WTC11 (cell line): Measurements from ENCODE around the gene CHL1. TPM values are rescaled to one million over a fixed set of nuclear protein-coding genes. Genes with fewer than 3 reads are reported as not detected.

Experiments
- ATAC-seq: fragments of 200-7000 bp; cut with Tn5 transposase; 2 replicates; pipeline ENCODE4 v1.10.0; 2021; ENCODE audit warnings: mild to moderate bottlenecking, moderate library complexity
- CTCF ChIA-PET: fragments of 300-600 bp; sonication (Branson Sonifier 250); formaldehyde crosslinking; loops from one replicate; lab custom pipeline; 2021; ENCODE audit warnings: antibody characterized with exemption; lab: Charles Lee
- POLR2A ChIA-PET: fragments of 350-600 bp; sonication (Branson Sonifier 250); formaldehyde crosslinking; loops from one replicate; lab custom pipeline; 2021; ENCODE audit warnings: antibody characterized with exemption; lab: Charles Lee
- DNase-seq: peaks from one replicate; pipeline ENCODE4 v3.0.0; 2021; ENCODE audit warnings: low spot score
- H3K27ac Mint-ChIP-seq: 2 replicates; pipeline ENCODE4 v1.8.0; 2021; ENCODE audit warnings: mixed read lengths
- H3K27me3 Mint-ChIP-seq: 2 replicates; pipeline ENCODE4 v1.8.0; 2021; ENCODE audit warnings: low read depth, mild to moderate bottlenecking, moderate library complexity, mixed read lengths
- H3K36me3 Mint-ChIP-seq: 2 replicates; pipeline ENCODE4 v1.8.0; 2021; ENCODE audit warnings: mixed read lengths
- H3K4me1 Mint-ChIP-seq: 2 replicates; pipeline ENCODE4 v1.8.0; 2022; ENCODE audit warnings: mixed read lengths
- H3K4me3 Mint-ChIP-seq: 2 replicates; pipeline ENCODE4 v1.8.0; 2021; ENCODE audit warnings: mild to moderate bottlenecking, moderate library complexity, mixed read lengths
- H3K9me3 Mint-ChIP-seq: 2 replicates; pipeline ENCODE4 v1.8.0; 2021; ENCODE audit warnings: mixed read lengths
- AR ChIP-seq: fragments of 250-450 bp; sonication (Bioruptor Pico); IDR thresholded peaks from 2 replicates; pipeline ENCODE4 v1.9.0; 2021; ENCODE audit warnings: mild to moderate bottlenecking
- ATF1 ChIP-seq: sonication (generic); formaldehyde crosslinking; IDR thresholded peaks from 2 replicates; pipeline ENCODE4 v1.8.1; 2023; ENCODE audit warnings: mild to moderate bottlenecking, moderate library complexity, missing genetic modification reagents
- ATF2 ChIP-seq: sonication (generic); formaldehyde crosslinking; IDR thresholded peaks from 2 replicates; pipeline ENCODE4 v1.8.1; 2022; ENCODE audit warnings: low read depth, missing genetic modification reagents, borderline replicate concordance
- ATF3 ChIP-seq: sonication (generic); formaldehyde crosslinking; conservative IDR thresholded peaks from 2 replicates; pipeline ENCODE4 v1.8.1; 2022; ENCODE audit warnings: mild to moderate bottlenecking, missing genetic modification reagents
- CREB1 ChIP-seq: sonication (generic); formaldehyde crosslinking; IDR thresholded peaks from 2 replicates; pipeline ENCODE4 v1.8.0; 2023; ENCODE audit warnings: mild to moderate bottlenecking, missing genetic modification reagents
- E2F5 ChIP-seq: sonication (generic); formaldehyde crosslinking; IDR thresholded peaks from 2 replicates; pipeline ENCODE4 v1.8.1; 2022; ENCODE audit warnings: mild to moderate bottlenecking, moderate library complexity, missing genetic modification reagents
- ELF4 ChIP-seq: sonication (generic); formaldehyde crosslinking; IDR thresholded peaks from 2 replicates; pipeline ENCODE4 v1.8.1; 2022; ENCODE audit warnings: low read depth, mild to moderate bottlenecking, moderate library complexity, missing genetic modification reagents
- EMX1 ChIP-seq: fragments of 250-450 bp; sonication (Bioruptor Pico); IDR thresholded peaks from 2 replicates; pipeline ENCODE4 v1.8.0; 2021; ENCODE audit warnings: mild to moderate bottlenecking
- ETV6 ChIP-seq: sonication (generic); formaldehyde crosslinking; IDR thresholded peaks from 2 replicates; pipeline ENCODE4 v1.8.1; 2022; ENCODE audit warnings: mild to moderate bottlenecking, missing genetic modification reagents
- FOXP1 ChIP-seq: sonication (generic); formaldehyde crosslinking; IDR thresholded peaks from 2 replicates; pipeline ENCODE4 v1.8.0; 2022; ENCODE audit warnings: missing genetic modification reagents, mild to moderate bottlenecking, moderate library complexity, borderline replicate concordance
- HMGXB4 ChIP-seq: sonication (generic); formaldehyde crosslinking; IDR thresholded peaks from 2 replicates; pipeline ENCODE4 v1.8.1; 2023; ENCODE audit warnings: mild to moderate bottlenecking, moderate library complexity, missing genetic modification reagents
- JUN ChIP-seq: sonication (generic); formaldehyde crosslinking; IDR thresholded peaks from 2 replicates; pipeline ENCODE4 v1.8.0; 2023; ENCODE audit warnings: mild to moderate bottlenecking, missing genetic modification reagents
- MXD4 ChIP-seq: fragments of 250-450 bp; sonication (Bioruptor Pico); IDR thresholded peaks from 2 replicates; pipeline ENCODE4 v1.8.0; 2021; ENCODE audit warnings: mild to moderate bottlenecking, moderate library complexity, borderline replicate concordance
- MYBL2 ChIP-seq: sonication (generic); formaldehyde crosslinking; IDR thresholded peaks from 2 replicates; pipeline ENCODE4 v1.8.1; 2023; ENCODE audit warnings: mild to moderate bottlenecking, moderate library complexity, missing genetic modification reagents
- NFE2L1 ChIP-seq: sonication (generic); formaldehyde crosslinking; IDR thresholded peaks from 2 replicates; pipeline ENCODE4 v1.8.1; 2023; ENCODE audit warnings: missing genetic modification reagents
- NFYB ChIP-seq: sonication (generic); formaldehyde crosslinking; conservative IDR thresholded peaks from 2 replicates; pipeline ENCODE4 v1.8.0; 2022; ENCODE audit warnings: low read depth, missing genetic modification reagents
- SP1 ChIP-seq: sonication (generic); formaldehyde crosslinking; conservative IDR thresholded peaks from 2 replicates; pipeline ENCODE4 v1.8.1; 2022; ENCODE audit warnings: missing genetic modification reagents
- TP53 ChIP-seq: sonication (generic); formaldehyde crosslinking; IDR thresholded peaks from 2 replicates; pipeline ENCODE4 v1.8.1; 2023; ENCODE audit warnings: mild to moderate bottlenecking, missing genetic modification reagents
- ZNF512 ChIP-seq: sonication (generic); formaldehyde crosslinking; IDR thresholded peaks from 2 replicates; pipeline ENCODE4 v1.8.1; 2022; ENCODE audit warnings: missing genetic modification reagents, borderline replicate concordance
- total RNA-seq: library from RNA; stranded (reverse); gene quantifications from 3 replicates; pipeline ENCODE4 v1.2.3, GENCODE V29; 2021

The CHL1 gene
- total RNA-seq, 1 experiment from 2014 or later, result not detected

GRCh38 chr3:260898-261297, 64.3 kb downstream of the CHL1 start:
- CTCF ChIA-PET, result no interaction called here
- DNase-seq (no peak), ATAC-seq (no peak)
- Mint-ChIP-seq H3K36me3 (peaks cover 52% of the 10 kb centered on the region), H3K4me1 (no peaks in the 10 kb centered on the region), H3K27ac (no peak overlapping the region), H3K27me3 (peaks cover 9% of the 10 kb centered on the region), H3K4me3 (no peak overlapping the region), H3K9me3 (peaks cover 70% of the 10 kb centered on the region)
- POLR2A ChIA-PET, result no interaction called here
- TF ChIP-seq TP53 (CRISPR knock-in tag) (no peak), E2F5 (CRISPR knock-in tag) (no peak), FOXP1 (CRISPR knock-in tag) (no peak), MXD4 (CRISPR knock-in tag) (no peak), HMGXB4 (CRISPR knock-in tag) (no peak), ATF3 (CRISPR knock-in tag) (no peak), JUN (CRISPR knock-in tag) (no peak), NFE2L1 (CRISPR knock-in tag) (no peak), ATF1 (no peak), ETV6 (CRISPR knock-in tag) (no peak), CREB1 (CRISPR knock-in tag) (no peak), SP1 (no peak), ZNF512 (CRISPR knock-in tag) (no peak), AR (no peak), NFYB (CRISPR knock-in tag) (no peak)

- Mint-ChIP-seq H3K4me3 (no peak overlapping the region), H3K27me3 (peaks cover 6% of the 10 kb centered on the region), H3K27ac (no peak overlapping the region), H3K36me3 (peaks cover 54% of the 10 kb centered on the region), H3K9me3 (peaks cover 72% of the 10 kb centered on the region), H3K4me1 (no peaks in the 10 kb centered on the region)
- TF ChIP-seq TP53 (CRISPR knock-in tag) (no peak), EMX1 (no peak), MYBL2 (CRISPR knock-in tag) (no peak), ELF4 (CRISPR knock-in tag) (no peak), ATF2 (CRISPR knock-in tag) (no peak)
- ChIA-PET POLR2A (no interaction called here), CTCF (no interaction called here)
- ATAC-seq (no peak), DNase-seq (no peak)
Measured at GRCh38 chr3:263393-263792, 66.8 kb downstream of the CHL1 start.
